Effector memory CD4-positive, alpha-beta T cell (primary cell): ENCODE measurements around the gene TMEM151B.

Experiments used
- DNase-seq, 3 donors: peaks; one replicate each; pipeline ENCODE4 v3.0.0-alpha.2; 2020
- H3K27ac ChIP-seq: 2 replicates; pipeline ENCODE4 v1.7.0; 2013; ENCODE audit warnings: mild to moderate bottlenecking, low read length, moderate library complexity; ENCODE audit not compliant: insufficient read depth, poor library complexity, severe bottlenecking
- H3K27me3 ChIP-seq: replicated peaks from 2 replicates; pipeline ENCODE4 v1.7.0; 2013; ENCODE audit warnings: mild to moderate bottlenecking, low read length; ENCODE audit not compliant: insufficient read depth, control insufficient read depth, poor library complexity, severe bottlenecking
- H3K36me3 ChIP-seq: 2 replicates; pipeline ENCODE4 v1.7.0; 2013; ENCODE audit warnings: mild to moderate bottlenecking, low read length, moderate library complexity; ENCODE audit not compliant: control insufficient read depth, insufficient read depth
- H3K4me1 ChIP-seq: 2 replicates; pipeline ENCODE4 v1.7.0; 2013; ENCODE audit warnings: low read length, mild to moderate bottlenecking; ENCODE audit not compliant: control insufficient read depth, insufficient read depth, poor library complexity, severe bottlenecking
- H3K4me3 ChIP-seq: 2 replicates; pipeline ENCODE4 v1.7.0; 2013; ENCODE audit warnings: low read length, low read depth, mild to moderate bottlenecking; ENCODE audit not compliant: insufficient read depth, poor library complexity, severe bottlenecking
- H3K9me3 ChIP-seq: 2 replicates; pipeline ENCODE4 v1.7.0; 2013; ENCODE audit warnings: mild to moderate bottlenecking, low read length, moderate library complexity; ENCODE audit not compliant: control insufficient read depth

TMEM151B gene

DNA sequence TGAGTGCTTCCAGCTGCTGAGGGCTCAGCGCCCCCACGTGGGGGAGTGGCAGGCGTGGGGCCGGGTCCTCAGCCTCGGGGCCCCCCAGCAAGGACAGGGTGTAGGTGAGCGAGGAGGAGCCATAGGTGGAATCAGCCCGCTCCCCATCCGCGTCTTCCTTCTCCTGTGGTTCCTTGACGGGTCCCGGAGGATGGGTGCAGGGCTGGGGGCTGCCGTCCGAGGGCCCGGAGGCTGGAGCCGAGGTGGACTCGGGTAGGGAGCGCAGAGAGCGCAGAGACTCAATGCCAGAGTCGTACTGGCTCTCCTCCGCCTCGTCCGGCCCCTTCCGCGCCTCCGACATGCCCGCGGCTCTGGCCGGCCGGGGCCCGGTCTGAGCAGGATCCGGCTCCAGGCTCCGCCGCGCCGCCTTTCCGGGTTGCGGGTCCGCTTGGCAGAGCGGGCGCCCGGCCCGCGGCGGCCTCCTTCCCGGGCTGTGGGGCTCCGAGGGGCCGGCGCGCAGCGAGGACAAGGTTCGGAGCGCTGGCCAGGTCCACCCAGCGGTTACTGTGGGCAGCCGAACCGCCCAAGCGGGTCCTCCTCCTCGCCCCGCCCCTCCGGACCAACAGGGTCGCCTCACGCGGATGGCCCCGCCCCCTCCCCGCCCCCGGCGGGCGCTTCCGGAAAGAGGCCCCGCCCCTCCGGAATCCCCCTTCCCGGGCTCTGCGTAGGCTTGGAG, 5.1 kb upstream of the TMEM151B start, which contains the start of gene NFKBIE:
TSS of gene NFKBIE (minus strand) at position 545 of the 715 bp plus-strand sequence. CDS start at position 340, 205 bp downstream.
- Histone ChIP-seq H3K27me3 (peaks cover 7% of the 10 kb centered on the region), H3K4me3 (peak within 1 kb of the TSS; percentile 93), H3K27ac (peak within 1 kb of the TSS; percentile 92), H3K4me1 (peaks cover 31% of the 10 kb centered on the region), H3K9me3 (no peaks in the 10 kb centered on the region), H3K36me3 (peaks cover 15% of the 10 kb centered on the region)
- DNase-seq: peak; percentile 94 to 96 (median 95)

DNA sequence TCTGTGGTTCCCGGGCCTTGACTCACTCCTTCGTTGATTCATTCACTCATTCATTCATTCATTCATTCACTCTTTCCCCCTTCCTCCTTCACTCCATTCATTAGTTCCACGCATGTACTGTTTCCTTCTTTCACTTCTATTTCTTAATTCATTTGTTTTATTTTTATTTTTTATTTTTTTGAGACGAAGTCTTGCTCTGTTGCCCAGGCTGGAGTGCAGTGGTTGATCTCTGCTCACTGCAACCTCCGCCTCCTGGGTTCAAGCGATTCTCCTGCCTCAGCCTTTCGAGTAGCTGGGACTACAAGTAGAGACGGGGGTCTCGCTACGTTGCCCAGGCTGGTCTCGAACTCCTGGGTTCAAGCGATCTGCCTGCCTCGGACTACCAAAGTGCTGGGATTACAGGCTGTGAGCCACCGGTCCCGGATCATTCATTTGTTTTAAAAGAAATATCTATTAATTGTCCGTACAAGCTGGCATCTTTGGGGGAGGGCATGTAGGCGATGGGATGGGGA, 4.5 kb upstream of the TMEM151B start:
- no peak for DNase-seq
- Histone ChIP-seq H3K9me3 (no peaks in the 10 kb centered on the region), H3K36me3 (peaks cover 13% of the 10 kb centered on the region), H3K27ac (peak overlapping the region; percentile 92), H3K4me3 (peak overlapping the region; percentile 93), H3K4me1 (peaks cover 31% of the 10 kb centered on the region), H3K27me3 (peaks cover 7% of the 10 kb centered on the region)

DNA sequence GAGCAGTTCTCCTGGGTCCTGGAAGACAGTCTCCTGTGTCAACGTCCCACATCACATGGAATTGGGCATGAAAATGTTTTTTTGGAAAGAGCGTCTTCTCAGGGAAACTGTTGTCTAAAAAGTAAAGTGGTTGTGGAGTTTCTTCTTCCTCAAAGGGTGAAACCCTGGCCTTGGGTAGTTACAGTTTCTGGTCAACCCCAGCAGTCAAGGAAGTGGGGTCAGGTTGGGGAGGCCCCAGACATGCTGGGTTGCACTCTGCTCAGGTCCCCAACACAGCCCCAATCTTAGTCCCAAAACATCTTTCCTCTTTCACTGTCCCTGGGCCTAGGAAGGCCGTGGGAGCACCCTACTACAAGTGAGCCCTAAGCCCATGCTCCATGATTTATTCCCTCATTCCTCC, 3.9 kb upstream of the TMEM151B start:
- Histone ChIP-seq H3K9me3 (no peaks in the 10 kb centered on the region), H3K36me3 (peaks cover 9% of the 10 kb centered on the region), H3K4me3 (no peak overlapping the region), H3K4me1 (peaks cover 36% of the 10 kb centered on the region), H3K27me3 (peaks cover 11% of the 10 kb centered on the region), H3K27ac (peak overlapping the region; percentile 92)
- DNase-seq: no peak

DNA sequence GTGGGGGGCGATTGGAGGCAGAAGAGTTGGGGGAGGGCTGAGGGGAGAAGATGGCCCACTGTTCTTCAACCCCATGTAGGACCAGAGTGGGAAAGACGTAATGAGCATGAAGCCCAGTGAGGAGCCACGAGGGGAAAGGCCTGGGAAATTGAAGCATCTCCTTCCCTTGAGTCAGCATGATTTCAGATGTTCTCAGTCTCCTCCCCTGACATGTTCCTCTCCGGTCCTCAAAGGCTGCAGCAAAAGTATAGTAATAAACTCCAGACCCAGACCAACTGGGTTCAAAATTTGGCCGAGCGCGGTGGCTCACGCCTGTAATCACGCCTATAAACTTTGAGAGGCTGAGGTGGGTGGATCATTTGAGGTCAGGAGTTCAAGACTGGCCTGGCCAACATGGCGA, 3.0 kb upstream of the TMEM151B start:
- Histone ChIP-seq H3K36me3 (peaks cover under 1% of the 10 kb centered on the region), H3K27ac (no peak overlapping the region), H3K4me3 (no peak overlapping the region), H3K4me1 (peaks cover 30% of the 10 kb centered on the region), H3K9me3 (no peaks in the 10 kb centered on the region), H3K27me3 (peaks cover 20% of the 10 kb centered on the region)
- no peak for DNase-seq

- peak; percentile 39 to 51 (median 41) for DNase-seq
- H3K4me3 ChIP-seq: no peak overlapping the region
These were observed 2.1 kb upstream of the TMEM151B start for GRCh38 chr6:44268095-44268628.

GRCh38 chr6:44269178-44269920, 901 bp upstream of the TMEM151B start:
- H3K36me3 ChIP-seq: no peaks in the 10 kb centered on the region
- no peaks in the 10 kb centered on the region for H3K9me3 ChIP-seq
- peaks cover 9% of the 10 kb centered on the region for H3K4me1 ChIP-seq
- peaks cover 27% of the 10 kb centered on the region for H3K27me3 ChIP-seq
- DNase-seq: no peak
- H3K4me3 ChIP-seq: no peak overlapping the region
- no peak overlapping the region for H3K27ac ChIP-seq

More at GRCh38 chr6:44268095-44268628, 2.1 kb upstream of the TMEM151B start:
- Histone ChIP-seq H3K27me3 (peaks cover 26% of the 10 kb centered on the region), H3K9me3 (no peaks in the 10 kb centered on the region), H3K27ac (no peak overlapping the region), H3K36me3 (no peaks in the 10 kb centered on the region), H3K4me1 (peaks cover 21% of the 10 kb centered on the region)

DNA sequence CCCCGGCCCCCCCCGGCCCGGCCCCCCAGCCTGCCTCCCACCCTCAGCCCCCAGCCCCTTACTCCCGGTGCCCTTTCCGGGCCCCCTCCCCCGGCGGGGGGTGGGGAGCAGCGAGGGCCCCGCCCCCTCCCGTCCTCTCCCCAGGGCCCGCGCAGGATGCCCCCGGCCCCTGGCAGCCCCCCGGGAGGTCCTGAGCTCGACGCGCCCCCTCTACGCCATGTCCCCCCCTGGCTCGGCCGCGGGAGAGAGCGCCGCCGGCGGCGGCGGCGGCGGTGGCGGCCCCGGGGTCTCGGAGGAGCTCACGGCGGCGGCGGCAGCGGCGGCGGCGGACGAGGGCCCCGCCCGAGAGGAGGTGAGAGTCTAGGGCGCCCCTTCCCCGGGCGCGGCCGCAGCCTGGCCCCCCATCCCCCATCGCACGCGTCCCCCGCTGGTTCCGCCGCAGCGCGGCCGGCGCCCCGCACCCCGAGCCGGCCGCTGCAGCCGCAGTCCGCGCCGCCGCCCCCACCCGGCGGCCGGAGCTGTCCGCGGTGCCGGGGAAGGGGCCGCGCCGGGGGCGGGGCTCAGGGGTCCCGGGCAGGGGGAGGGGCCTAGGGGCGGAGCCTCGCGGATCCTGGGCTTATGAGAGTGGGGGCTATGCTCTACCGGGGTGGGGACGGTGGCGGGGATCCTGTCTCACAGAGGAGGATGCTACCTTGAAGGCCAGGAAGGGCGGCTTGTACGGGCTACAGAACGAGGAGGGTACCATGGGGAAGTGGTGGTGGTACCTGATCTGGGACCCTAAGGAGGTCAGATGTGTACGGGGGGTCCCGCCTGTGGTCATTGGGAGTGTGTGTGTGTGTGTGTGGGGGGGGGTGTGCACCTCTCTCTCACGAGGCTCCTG, 516 bp downstream of the TMEM151B start:
- Histone ChIP-seq H3K36me3 (no peaks in the 10 kb centered on the region), H3K4me3 (no peak overlapping the region), H3K27ac (no peak overlapping the region), H3K4me1 (peaks cover 5% of the 10 kb centered on the region), H3K27me3 (peaks cover 35% of the 10 kb centered on the region), H3K9me3 (no peaks in the 10 kb centered on the region)
- DNase-seq: no peak

- Histone ChIP-seq H3K27ac (no peak overlapping the region), H3K4me1 (peaks cover 9% of the 10 kb centered on the region), H3K4me3 (no peak overlapping the region), H3K36me3 (no peaks in the 10 kb centered on the region), H3K9me3 (no peaks in the 10 kb centered on the region), H3K27me3 (peaks cover 39% of the 10 kb centered on the region)
- no peak for DNase-seq
These were observed 1.1 kb downstream of the TMEM151B start for GRCh38 chr6:44271406-44271723.

DNA sequence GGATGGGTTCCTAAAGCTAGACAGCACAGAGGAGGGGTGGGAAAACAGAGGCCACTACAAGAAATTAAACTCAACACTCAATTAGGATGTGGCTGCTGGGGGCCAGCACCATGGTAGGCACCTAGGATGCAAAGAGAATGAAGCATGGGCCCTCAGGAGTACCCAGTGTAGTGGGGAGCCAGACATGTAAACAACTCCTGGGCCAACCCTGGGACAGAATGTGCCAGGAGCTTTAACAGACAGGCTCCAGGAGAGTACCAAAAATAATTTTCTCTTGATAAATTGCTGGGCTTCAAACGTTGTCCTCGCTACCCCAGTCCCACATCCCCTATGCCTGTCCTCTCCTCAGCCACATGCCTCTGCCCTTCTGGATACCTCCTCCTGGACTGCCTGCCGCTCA, 1.7 kb downstream of the TMEM151B start:
- peaks cover 45% of the 10 kb centered on the region for H3K27me3 ChIP-seq
- no peaks in the 10 kb centered on the region for H3K9me3 ChIP-seq
- H3K4me1 ChIP-seq: peaks cover 10% of the 10 kb centered on the region
- no peaks in the 10 kb centered on the region for H3K36me3 ChIP-seq
- H3K27ac ChIP-seq: no peak overlapping the region
- DNase-seq: no peak
- no peak overlapping the region for H3K4me3 ChIP-seq
